Suppressor macrophage (primary cell): ENCODE data around the gene SLC47A1.

Experiments
- DNase-seq, 4 experiments: peaks; one replicate each; pipeline ENCODE4 v3.0.0-alpha.2; 2020 to 2022

Gene SLC47A1

DNA sequence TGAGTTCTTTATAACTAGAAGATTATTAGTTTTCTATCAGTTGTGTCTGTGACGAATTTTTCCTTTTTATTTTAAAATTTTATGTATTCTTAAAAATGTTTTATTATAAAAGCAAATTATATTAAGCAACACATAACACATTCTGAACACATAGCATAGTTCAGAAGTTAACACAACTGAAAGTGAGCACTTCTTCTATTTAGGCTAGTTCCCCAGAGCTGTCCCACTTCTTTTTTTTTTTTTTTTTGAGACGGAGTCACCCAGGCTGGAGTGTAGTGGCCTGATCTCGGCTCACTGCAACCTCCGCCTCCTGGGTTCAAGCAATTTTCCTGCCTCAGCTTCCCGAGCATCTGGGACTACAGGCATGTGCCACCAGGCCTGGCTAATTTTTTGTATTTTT is 77.2 kb downstream of the SLC47A1 start:
- peak; percentile 21 to 80 (median 61) for DNase-seq

GRCh38 chr17:19613979-19614378 is 80.3 kb downstream of the SLC47A1 start:
- no peak for DNase-seq

- DNase-seq: no peak
Observed at GRCh38 chr17:19614900-19615299, 81.2 kb downstream of the SLC47A1 start.

GRCh38 chr17:19618015-19618414 is 84.4 kb downstream of the SLC47A1 start:
- DNase-seq: no peak

- DNase-seq: no peak
Observed at GRCh38 chr17:19619705-19620325, 86.2 kb downstream of the SLC47A1 start.

DNA sequence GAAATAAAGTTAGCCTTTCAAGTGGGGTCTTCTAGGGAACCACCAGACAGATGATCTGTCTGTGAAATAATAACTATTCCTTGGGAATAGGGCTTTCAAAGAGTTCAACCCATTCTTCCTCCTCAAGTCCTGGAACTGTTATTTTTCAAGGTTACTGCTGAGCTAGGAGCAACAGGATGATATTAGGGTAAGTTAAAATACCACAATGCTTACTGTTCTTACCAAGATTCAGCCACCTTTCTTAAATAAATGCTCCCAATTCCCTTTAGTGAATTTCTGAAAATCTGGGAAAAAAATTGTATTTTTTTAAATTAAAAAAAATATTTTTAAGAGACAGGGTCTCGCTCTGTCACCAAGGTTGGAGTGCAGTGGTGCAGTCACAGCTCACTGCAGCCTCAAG is 88.0 kb downstream of the SLC47A1 start:
- DNase-seq: no peak

DNA sequence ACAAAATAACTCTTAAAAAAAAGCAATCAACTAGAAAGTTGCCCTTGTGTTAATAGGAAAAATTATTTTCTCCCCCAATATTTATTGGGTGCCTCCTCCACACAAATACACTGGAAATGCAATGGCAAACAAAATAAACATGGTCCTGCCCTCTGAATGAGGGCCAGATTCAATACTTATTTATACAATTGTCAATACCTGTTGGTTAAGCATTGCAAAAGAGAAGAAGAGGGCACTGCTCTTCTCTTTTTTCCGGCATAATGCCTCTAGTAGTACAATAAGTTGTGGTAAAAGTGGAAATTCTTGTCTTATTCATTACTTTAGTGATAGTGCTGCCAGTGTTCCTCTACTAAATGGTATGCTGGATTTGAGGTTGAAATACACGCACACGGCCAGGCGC is 92.4 kb downstream of the SLC47A1 start:
- no peak for DNase-seq
